Uterus (tissue), 4 donors: ENCODE data around the gene PTPA. TPM values are rescaled to one million over a fixed set of nuclear protein-coding genes. Genes with fewer than 3 reads are reported as not detected.
"Not testable (repeated sequence)": the region's sequence is repeated elsewhere in the genome, so short reads cannot be mapped to it uniquely, and the experiment has no call there.

Source experiments
- DNase-seq, 2 donors: peaks; one replicate each; pipeline ENCODE4 v3.0.0-alpha.2; 2019 to 2020
- H3K27ac ChIP-seq, 2 donors: fragments of 200-600 bp; sonication (generic); 1 replicate in 1 of 2; 2 replicates in 1 of 2; pipeline ENCODE4 v1.5.1; 2016 to 2018
- H3K27me3 ChIP-seq, 2 donors: fragments of 200-600 bp; sonication (generic); one replicate each; pipeline ENCODE4 v1.5.1; 2018 to 2019; ENCODE audit warnings: control low read depth in 1 of 2
- H3K36me3 ChIP-seq, 2 donors: fragments of 200-600 bp; sonication (generic); one replicate each; pipeline ENCODE4 v1.5.1; 2019; ENCODE audit warnings: control low read depth in 1 of 2
- H3K4me1 ChIP-seq, 2 donors: fragments of 200-600 bp; sonication (generic); one replicate each; pipeline ENCODE4 v1.5.1; 2018 to 2019; ENCODE audit warnings: control low read depth in 1 of 2
- H3K4me3 ChIP-seq, 2 donors: fragments of 200-600 bp; sonication (generic); 1 replicate in 1 of 2; 2 replicates in 1 of 2; pipeline ENCODE4 v1.5.1; 2018 to 2019; ENCODE audit warnings: mild to moderate bottlenecking in 1 of 2
- H3K9me3 ChIP-seq, 2 donors: fragments of 200-600 bp; sonication (generic); one replicate each; pipeline ENCODE4 v1.5.1; 2019; ENCODE audit warnings: control low read depth in 1 of 2
- CTCF ChIP-seq, 4 experiments: fragments of 200-600 bp in 2 of 4; fragments of 450-650 bp in 2 of 4; sonication (generic) in 2 of 4; IDR thresholded peaks; one replicate each; pipeline ENCODE4 v1.5.1; 2016 to 2019; ENCODE audit warnings: antibody characterized with exemption in 4 of 4, mild to moderate bottlenecking in 2 of 4, moderate library complexity in 1 of 4
- POLR2A ChIP-seq, 2 donors: fragments of 450-650 bp; IDR thresholded peaks; one replicate each; pipeline ENCODE4 v1.6.1; 2016; ENCODE audit warnings: antibody characterized with exemption in 2 of 2, mild to moderate bottlenecking in 1 of 2, moderate library complexity in 1 of 2
- intact Hi-C: fragments of 100-400 bp; cut with DNase I; formaldehyde crosslinking; loops from one replicate; pipeline ENCODE4 v1.15.1; 2023; ENCODE audit warnings: low total_unique reads
- total RNA-seq, 4 donors: library from RNA; depleted of rRNA in 3 of 4; stranded (reverse); fragments of >200 nt in 3 of 4; gene quantifications; one replicate each; pipeline versions ENCODE4 v1.1.0 to v1.2.4, GENCODE V29; 2014 to 2023
- donor health status: DM: yes; HTN: yes; CAD: no.

PTPA gene
- total RNA-seq, 4 donors from 2014 or later, result 28.9 to 107 (median 62.1) TPM

DNA sequence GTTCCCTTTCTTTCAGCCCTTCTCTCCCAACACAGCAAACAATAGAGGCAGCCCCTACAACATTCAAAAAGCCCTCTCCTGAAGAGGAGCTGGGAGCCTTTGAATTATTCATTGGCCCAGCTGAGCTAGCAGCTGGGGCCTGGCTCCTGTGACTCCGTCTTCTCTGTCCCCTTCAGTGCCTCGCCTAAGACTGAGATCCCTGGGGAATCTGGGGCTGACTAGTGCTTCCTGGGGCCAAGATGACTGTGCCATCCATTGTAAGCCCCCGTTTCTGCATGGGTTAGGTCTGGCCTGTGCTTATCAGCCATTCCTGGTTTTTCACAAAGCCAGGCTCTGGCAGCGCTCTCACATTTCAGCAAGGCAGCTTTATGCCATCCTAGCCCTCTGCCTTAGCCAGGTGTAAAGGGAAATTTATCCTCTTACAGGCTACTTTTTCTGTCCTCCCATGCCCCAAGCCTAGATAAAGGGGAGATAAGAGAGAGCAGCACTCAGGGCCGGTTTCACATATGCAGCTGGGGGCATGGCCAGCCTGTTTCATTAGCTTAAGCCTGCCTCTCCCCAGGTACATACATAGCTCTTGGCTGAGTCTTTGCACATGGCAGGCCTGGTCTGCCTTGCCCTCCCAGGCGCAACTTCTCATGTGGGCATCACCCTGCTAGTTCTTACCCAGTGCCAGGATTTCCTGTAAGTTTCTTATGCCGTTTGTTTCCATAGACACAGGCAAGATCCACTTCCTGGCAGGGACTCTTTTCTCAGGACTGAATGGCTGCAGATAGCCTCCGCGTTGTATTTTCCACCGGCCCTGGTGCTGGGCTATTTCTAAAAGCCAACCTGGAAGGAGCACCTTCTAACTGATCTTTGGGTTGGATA lies 15.8 kb downstream of the PTPA start:
- H3K27ac ChIP-seq, result peak overlapping the region in 1 of 2 donors; percentile 11
- intact Hi-C loops, result loop anchor here (10.0 kb wide), 1 partner anchor 658 kb away; no protein-coding TSS in a partner anchor
- no peaks in the 10 kb centered on the region for H3K4me1 ChIP-seq
- H3K4me3 ChIP-seq, result no peak overlapping the region
- TF ChIP-seq POLR2A (IDR thresholded peaks at IDR 0.05) (no peak), CTCF (IDR thresholded peaks at IDR 0.05) (no peak)
- no peaks in the 10 kb centered on the region for H3K27me3 ChIP-seq
- H3K9me3 ChIP-seq, result no peaks in the 10 kb centered on the region
- H3K36me3 ChIP-seq, result no peaks in the 10 kb centered on the region
- no peak for DNase-seq

GRCh38 chr9:129128689-129129088 lies 17.5 kb downstream of the PTPA start:
- no peaks in the 10 kb centered on the region for H3K9me3 ChIP-seq
- H3K27me3 ChIP-seq, result no peaks in the 10 kb centered on the region
- H3K4me1 ChIP-seq, result no peaks in the 10 kb centered on the region
- intact Hi-C loops, result loop anchor here (10.0 kb wide), 1 partner anchor 656 kb away; no protein-coding TSS in a partner anchor
- TF ChIP-seq POLR2A (IDR thresholded peaks at IDR 0.05), result no peak
- no peak for TF ChIP-seq CTCF (IDR thresholded peaks at IDR 0.05)
- no peak overlapping the region for H3K27ac ChIP-seq
- no peaks in the 10 kb centered on the region for H3K36me3 ChIP-seq
- no peak for DNase-seq
- H3K4me3 ChIP-seq, result no peak overlapping the region

GRCh38 chr9:129130271-129130670 lies 19.1 kb downstream of the PTPA start:
- H3K27ac ChIP-seq, H3K4me1 ChIP-seq, H3K4me3 ChIP-seq, intact Hi-C loops, H3K27me3 ChIP-seq, H3K9me3 ChIP-seq, DNase-seq, H3K36me3 ChIP-seq: not testable (repeated sequence)

GRCh38 chr9:129130791-129131190 lies 19.6 kb downstream of the PTPA start:
- TF ChIP-seq CTCF (IDR thresholded peaks at IDR 0.05) (no peak), POLR2A (IDR thresholded peaks at IDR 0.05) (no peak)
- no peak for DNase-seq
- intact Hi-C loops, result no loop called here
- Histone ChIP-seq H3K36me3 (no peaks in the 10 kb centered on the region), H3K4me3 (no peak overlapping the region), H3K27ac (no peak overlapping the region), H3K27me3 (no peaks in the 10 kb centered on the region), H3K9me3 (no peaks in the 10 kb centered on the region), H3K4me1 (no peaks in the 10 kb centered on the region)

DNA sequence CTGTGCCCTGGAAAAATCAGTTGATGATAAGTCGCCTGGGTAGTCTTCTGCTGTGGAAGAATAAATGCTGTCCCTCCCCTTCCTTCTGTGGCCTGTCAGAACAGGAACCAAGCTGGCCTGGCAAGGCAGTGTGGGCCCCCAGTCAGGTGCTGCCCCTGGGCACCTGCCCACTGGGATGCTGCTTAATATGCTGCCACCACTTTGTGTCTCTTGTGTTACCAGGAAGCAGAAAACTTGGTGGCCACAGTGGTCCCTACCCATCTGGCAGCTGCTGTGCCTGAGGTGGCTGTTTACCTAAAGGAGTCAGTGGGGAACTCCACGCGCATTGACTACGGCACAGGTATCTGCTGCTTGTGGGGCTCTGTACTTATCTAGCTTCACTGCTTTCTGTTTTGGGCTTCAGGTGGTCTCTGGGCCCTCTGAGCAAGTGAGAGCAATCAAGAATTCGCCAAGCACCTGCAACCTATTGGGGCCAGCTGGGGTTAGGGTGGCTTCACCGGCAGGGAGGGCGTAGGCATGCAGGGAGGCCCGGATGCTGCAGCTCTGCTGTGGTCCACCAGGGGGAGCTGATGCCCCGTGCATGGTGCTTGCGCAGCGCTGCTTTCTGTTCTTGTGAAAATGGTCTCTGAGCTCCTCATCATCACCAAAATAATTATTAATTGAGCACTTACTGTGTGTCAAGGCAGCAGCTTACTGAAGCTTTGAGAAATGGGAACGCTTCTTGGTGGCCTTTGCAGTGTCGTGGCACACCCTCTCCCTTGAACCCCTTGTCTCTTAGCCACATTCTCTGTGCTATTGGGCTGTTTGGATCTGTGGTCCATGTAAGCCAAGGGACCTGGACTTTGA lies 20.3 kb downstream of the PTPA start:
- Histone ChIP-seq H3K4me1 (no peaks in the 10 kb centered on the region), H3K27ac (peak overlapping the region in 1 of 2 donors; percentile 35), H3K27me3 (no peaks in the 10 kb centered on the region), H3K36me3 (no peaks in the 10 kb centered on the region), H3K4me3 (no peak overlapping the region), H3K9me3 (no peaks in the 10 kb centered on the region)
- TF ChIP-seq POLR2A (IDR thresholded peaks at IDR 0.05) (peak in 1 of 2 donors; percentile 16), CTCF (IDR thresholded peaks at IDR 0.05) (peak; percentile 92 to 98 (median 95))
- intact Hi-C loops, result no loop called here
- DNase-seq, result peak; percentile 72 to 80
